Glutamatergic neuron (in vitro differentiated cells): Measurements from ENCODE around the gene TRPM2. TPM values are rescaled to one million over a fixed set of nuclear protein-coding genes. Genes with fewer than 3 reads are reported as not detected.
"Not testable (repeated sequence)": the region's sequence is repeated elsewhere in the genome, so short reads cannot be mapped to it uniquely, and the experiment has no call there.

Source experiments
- DNase-seq: peaks from one replicate; pipeline ENCODE4 v3.0.0; 2022
- H3K27ac Mint-ChIP-seq: one replicate; pipeline ENCODE4 v1.8.0; 2020; ENCODE audit warnings: mild to moderate bottlenecking, mixed read lengths, inconsistent platforms; ENCODE audit not compliant: unreplicated experiment
- H3K27me3 Mint-ChIP-seq: one replicate; pipeline ENCODE4 v1.8.0; 2020; ENCODE audit warnings: mild to moderate bottlenecking, moderate library complexity, mixed read lengths, inconsistent platforms; ENCODE audit not compliant: unreplicated experiment
- H3K36me3 Mint-ChIP-seq: one replicate; pipeline ENCODE4 v1.8.0; 2020; ENCODE audit warnings: mild to moderate bottlenecking, mixed read lengths, inconsistent platforms; ENCODE audit not compliant: unreplicated experiment
- H3K4me1 Mint-ChIP-seq: one replicate; pipeline ENCODE4 v1.8.0; 2020; ENCODE audit warnings: mild to moderate bottlenecking, low read depth, mixed read lengths, inconsistent platforms; ENCODE audit not compliant: unreplicated experiment
- H3K4me3 Mint-ChIP-seq: one replicate; pipeline ENCODE4 v1.8.0; 2020; ENCODE audit warnings: mild to moderate bottlenecking, mixed read lengths, inconsistent platforms; ENCODE audit not compliant: unreplicated experiment
- H3K9me3 Mint-ChIP-seq: one replicate; pipeline ENCODE4 v1.8.0; 2020; ENCODE audit warnings: mild to moderate bottlenecking, moderate library complexity, mixed read lengths, inconsistent platforms; ENCODE audit not compliant: unreplicated experiment
- total RNA-seq: library from RNA; stranded (reverse); fragmentation: NEBNext Ultra II Directional; extraction: Animal tissue kit (Norgen Biotek cat#: 25700); gene quantifications from one replicate; pipeline ENCODE4 v1.2.1, GENCODE V29; 2021; ENCODE audit not compliant: unreplicated experiment
- TF ChIP-seq, protein P1 (sequence below): fragments of 200-600 bp; sonication (generic); IDR thresholded peaks from one replicate; pipeline ENCODE4 v1.5.0; 2021; ENCODE audit not compliant: partially characterized antibody, unreplicated experiment

TRPM2 gene
- total RNA-seq, 1 donor from 2014 or later, result not detected

- H3K36me3 Mint-ChIP-seq, result peaks cover 8% of the 10 kb centered on the region
- no peak overlapping the region for H3K27ac Mint-ChIP-seq
- no peak overlapping the region for H3K4me3 Mint-ChIP-seq
- H3K27me3 Mint-ChIP-seq, result peaks cover 8% of the 10 kb centered on the region
- H3K4me1 Mint-ChIP-seq, result peaks cover 3% of the 10 kb centered on the region
- DNase-seq, result no peak
- H3K9me3 Mint-ChIP-seq, result peaks cover 7% of the 10 kb centered on the region
- TF ChIP-seq, protein P1, sequence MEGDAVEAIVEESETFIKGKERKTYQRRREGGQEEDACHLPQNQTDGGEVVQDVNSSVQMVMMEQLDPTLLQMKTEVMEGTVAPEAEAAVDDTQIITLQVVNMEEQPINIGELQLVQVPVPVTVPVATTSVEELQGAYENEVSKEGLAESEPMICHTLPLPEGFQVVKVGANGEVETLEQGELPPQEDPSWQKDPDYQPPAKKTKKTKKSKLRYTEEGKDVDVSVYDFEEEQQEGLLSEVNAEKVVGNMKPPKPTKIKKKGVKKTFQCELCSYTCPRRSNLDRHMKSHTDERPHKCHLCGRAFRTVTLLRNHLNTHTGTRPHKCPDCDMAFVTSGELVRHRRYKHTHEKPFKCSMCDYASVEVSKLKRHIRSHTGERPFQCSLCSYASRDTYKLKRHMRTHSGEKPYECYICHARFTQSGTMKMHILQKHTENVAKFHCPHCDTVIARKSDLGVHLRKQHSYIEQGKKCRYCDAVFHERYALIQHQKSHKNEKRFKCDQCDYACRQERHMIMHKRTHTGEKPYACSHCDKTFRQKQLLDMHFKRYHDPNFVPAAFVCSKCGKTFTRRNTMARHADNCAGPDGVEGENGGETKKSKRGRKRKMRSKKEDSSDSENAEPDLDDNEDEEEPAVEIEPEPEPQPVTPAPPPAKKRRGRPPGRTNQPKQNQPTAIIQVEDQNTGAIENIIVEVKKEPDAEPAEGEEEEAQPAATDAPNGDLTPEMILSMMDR, result no peak
Measured at GRCh38 chr21:44416193-44416592, 62.8 kb downstream of the TRPM2 start.

DNA sequence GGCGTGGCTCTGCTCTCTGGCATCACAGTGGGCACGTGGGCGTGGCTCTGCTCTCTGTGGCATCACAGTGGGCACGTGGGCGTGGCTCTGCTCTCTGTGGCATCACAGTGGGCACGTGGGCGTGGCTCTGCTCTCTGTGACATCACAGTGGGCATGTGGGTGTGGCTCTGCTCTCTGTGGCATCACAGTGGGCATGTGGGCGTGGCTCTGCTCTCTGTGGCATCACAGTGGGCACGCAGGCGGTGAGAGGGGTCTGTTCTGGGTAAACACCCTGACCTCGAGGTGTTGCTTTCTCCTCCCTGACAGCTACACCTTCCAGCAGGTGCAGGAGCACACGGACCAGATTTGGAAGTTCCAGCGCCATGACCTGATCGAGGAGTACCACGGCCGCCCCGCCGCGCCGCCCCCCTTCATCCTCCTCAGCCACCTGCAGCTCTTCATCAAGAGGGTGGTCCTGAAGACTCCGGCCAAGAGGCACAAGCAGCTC, 64.2 kb downstream of the TRPM2 start:
- not testable (repeated sequence) for H3K27ac Mint-ChIP-seq, H3K9me3 Mint-ChIP-seq, H3K4me3 Mint-ChIP-seq, H3K4me1 Mint-ChIP-seq, DNase-seq, H3K36me3 Mint-ChIP-seq, H3K27me3 Mint-ChIP-seq

DNA sequence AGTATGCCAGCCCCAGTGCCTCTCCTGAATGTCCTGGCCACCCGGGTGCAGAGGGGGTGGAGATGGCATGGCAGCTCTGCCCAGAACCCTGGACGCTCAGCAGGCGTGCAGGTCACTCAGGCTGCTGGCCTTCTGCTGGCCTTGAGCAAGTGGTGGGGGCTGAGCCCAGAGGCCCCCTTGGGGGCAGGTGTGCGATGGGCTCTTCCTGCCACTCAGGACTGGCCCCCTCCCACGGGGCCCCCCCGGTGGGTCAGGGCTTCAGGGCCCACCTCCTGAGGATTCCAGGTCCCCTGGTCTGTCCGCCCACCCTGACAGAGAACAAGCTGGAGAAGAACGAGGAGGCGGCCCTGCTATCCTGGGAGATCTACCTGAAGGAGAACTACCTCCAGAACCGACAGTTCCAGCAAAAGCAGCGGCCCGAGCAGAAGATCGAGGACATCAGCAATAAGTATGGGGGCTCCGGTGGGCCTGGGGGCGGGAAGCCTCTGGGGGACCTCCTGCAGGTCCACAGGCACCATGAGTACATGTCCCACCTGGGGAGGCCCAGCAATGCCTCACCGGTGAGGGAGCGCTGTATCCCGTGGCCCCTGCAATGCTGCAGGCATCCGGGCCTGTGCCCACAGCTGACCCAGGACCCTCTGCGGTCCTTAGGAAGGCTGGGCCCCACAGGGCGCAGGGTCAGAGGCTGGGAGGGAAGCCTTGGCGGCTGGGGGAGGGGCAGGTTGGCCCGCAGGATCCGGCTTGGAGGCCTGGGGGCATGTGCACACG, 64.9 kb downstream of the TRPM2 start:
- TF ChIP-seq, protein P1, result no peak
- Mint-ChIP-seq H3K4me3 (no peak overlapping the region), H3K4me1 (peaks cover 6% of the 10 kb centered on the region), H3K27ac (no peak overlapping the region), H3K36me3 (peaks cover 8% of the 10 kb centered on the region), H3K27me3 (peaks cover 8% of the 10 kb centered on the region), H3K9me3 (peaks cover 5% of the 10 kb centered on the region)
- no peak for DNase-seq

GRCh38 chr21:44418876-44419230, 65.4 kb downstream of the TRPM2 start:
- H3K36me3 Mint-ChIP-seq, result peaks cover 8% of the 10 kb centered on the region
- H3K4me1 Mint-ChIP-seq, result peaks cover 7% of the 10 kb centered on the region
- TF ChIP-seq, protein P1, result no peak

DNA sequence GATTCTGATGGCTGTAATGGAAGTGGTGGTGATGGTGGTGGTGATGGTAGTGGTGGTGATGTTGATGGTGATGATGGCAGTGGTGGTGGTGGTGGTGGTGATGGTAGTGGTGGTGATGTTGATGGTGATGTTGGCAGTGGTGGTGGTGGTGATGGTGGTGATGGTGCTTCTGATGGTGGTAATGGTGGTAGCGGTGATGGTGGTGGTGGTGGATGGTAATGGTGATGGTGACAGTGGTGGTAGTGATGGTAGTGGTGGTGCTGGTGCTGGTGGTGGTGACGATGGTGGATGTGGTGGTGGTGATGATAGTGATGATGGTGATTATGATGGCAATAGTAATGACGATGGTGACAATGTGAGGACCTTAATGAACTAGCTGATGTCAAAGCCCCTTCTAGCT, 66.3 kb downstream of the TRPM2 start:
- TF ChIP-seq, protein P1, result no peak
- DNase-seq, result no peak
- Mint-ChIP-seq H3K4me1 (peaks cover 7% of the 10 kb centered on the region), H3K36me3 (peaks cover 8% of the 10 kb centered on the region), H3K4me3 (no peak overlapping the region), H3K27ac (peak overlapping the region; percentile 11), H3K27me3 (peaks cover 6% of the 10 kb centered on the region), H3K9me3 (peaks cover 5% of the 10 kb centered on the region)

More at GRCh38 chr21:44418876-44419230, 65.4 kb downstream of the TRPM2 start:
- no peak overlapping the region for H3K4me3 Mint-ChIP-seq
- H3K9me3 Mint-ChIP-seq, result peaks cover 5% of the 10 kb centered on the region
- no peak overlapping the region for H3K27ac Mint-ChIP-seq
- H3K27me3 Mint-ChIP-seq, result peaks cover 8% of the 10 kb centered on the region
- no peak for DNase-seq
